AG04450 (cell line): ENCODE results near the gene KIF12. TPM values are rescaled to one million over a fixed set of nuclear protein-coding genes. Genes with fewer than 3 reads are reported as not detected.
A peak's percentile ranks its signal among the peaks of the same experiment; 100 is the strongest.

ENCODE experiments used
- CTCF ChIA-PET: fragments of 300-600, 350-600 bp; formaldehyde crosslinking; extraction: SDS; loops from one replicate; lab custom pipeline; 2022; ENCODE audit warnings: antibody characterized with exemption, inconsistent platforms; lab: Charles Lee
- POLR2A ChIA-PET: fragments of 350-600 bp; formaldehyde crosslinking; extraction: SDS; loops from one replicate; lab custom pipeline; 2021; ENCODE audit warnings: antibody characterized with exemption, inconsistent platforms; lab: Yijun Ruan, JAX
- DNase-seq: peaks from one replicate; pipeline ENCODE4 v3.0.0-alpha.2; 2011; ENCODE audit warnings: low read depth, low spot score
- H3K27ac ChIP-seq: one replicate; pipeline ENCODE4 v1.5.1; 2012; ENCODE audit warnings: low read depth, low read length, control low read depth
- H3K27me3 ChIP-seq: one replicate; pipeline ENCODE4 v1.6.0; 2012; ENCODE audit warnings: low read length; ENCODE audit not compliant: control insufficient read depth, insufficient read depth
- H3K4me3 ChIP-seq: 2 replicates; pipeline ENCODE4 v1.5.1; 2011; ENCODE audit warnings: mild to moderate bottlenecking, low read depth, low read length, control low read depth
- H3K9me3 ChIP-seq: 2 replicates; pipeline ENCODE4 v1.5.1; 2012; ENCODE audit warnings: low read length; ENCODE audit not compliant: control insufficient read depth, insufficient read depth
- CTCF ChIP-seq: IDR thresholded peaks from 2 replicates; pipeline ENCODE4 v1.5.1; 2011; ENCODE audit warnings: low read depth, low read length, control low read depth, inconsistent platforms
- polyA plus RNA-seq: library from polyadenylated mRNA; depleted of rRNA; stranded (reverse); fragments of >200 nt; gene quantifications from 2 replicates; pipeline ENCODE4 v1.2.3, GENCODE V29; 2011

Gene KIF12
- polyA plus RNA-seq, 1 experiment = not detected

GRCh38 chr9:114112778-114113584 is 13.9 kb upstream of the KIF12 start:
- Histone ChIP-seq H3K9me3 (no peaks in the 10 kb centered on the region; the same call in 1 of the 2 replicates), H3K4me3 (no peak overlapping the region), H3K27ac (no peak overlapping the region), H3K27me3 (peaks cover 31% of the 10 kb centered on the region)
- POLR2A ChIA-PET = no interaction called here
- CTCF ChIA-PET = interaction anchor here (1.1 to 10.0 kb wide), 2 partner anchors 30 to 175 kb away, joined by 4 to 348 read pairs; no protein-coding TSS in a partner anchor
- peak; percentile 29 for DNase-seq
- no peak for TF ChIP-seq CTCF

DNA sequence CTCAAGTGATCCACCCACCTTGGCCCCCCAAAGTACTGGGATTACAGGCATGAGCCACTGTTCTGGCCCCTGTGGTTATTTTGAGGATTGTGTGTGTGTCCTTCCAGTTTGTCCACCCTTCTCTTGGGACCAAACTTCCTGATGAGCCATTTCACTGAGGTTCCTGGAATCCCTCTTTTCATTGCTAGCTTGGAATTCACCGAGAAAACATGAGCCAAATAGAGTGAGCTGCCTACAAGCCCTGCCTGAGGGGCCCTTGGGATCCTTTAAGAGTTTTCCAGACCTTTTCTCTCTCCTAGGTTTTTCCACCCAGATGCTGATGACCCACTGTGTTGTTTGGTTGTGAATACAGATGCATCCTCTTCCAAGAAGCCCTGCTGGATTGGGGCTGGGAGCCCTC is 13.2 kb upstream of the KIF12 start:
- ChIA-PET POLR2A (no interaction called here), CTCF (interaction anchor here (1.1 to 10.0 kb wide), 2 partner anchors 29 to 176 kb away, joined by 4 to 348 read pairs; no protein-coding TSS in a partner anchor)
- DNase-seq = no peak
- TF ChIP-seq CTCF = no peak
- Histone ChIP-seq H3K4me3 (no peak overlapping the region), H3K27me3 (peaks cover 25% of the 10 kb centered on the region), H3K27ac (no peak overlapping the region), H3K9me3 (no peaks in the 10 kb centered on the region; the same call in 1 of the 2 replicates)

DNA sequence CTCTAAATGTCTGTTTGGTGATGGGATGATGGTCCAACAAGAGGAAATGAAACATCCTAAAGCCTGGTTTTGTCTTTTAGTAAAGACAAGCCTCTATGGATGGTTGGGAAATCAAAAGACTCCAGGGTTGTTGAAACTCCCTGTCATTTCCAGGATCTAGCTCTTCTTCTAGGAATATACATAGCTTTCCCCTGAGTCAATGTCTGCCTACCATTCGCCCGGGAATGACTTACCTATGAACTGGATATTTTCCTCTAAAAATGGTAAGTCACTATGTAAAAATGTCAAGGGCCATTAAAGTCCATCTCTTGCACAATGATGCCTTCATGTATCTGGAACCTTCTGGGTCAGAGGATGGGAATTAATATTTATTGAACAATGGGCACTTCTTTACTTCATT is 11.1 kb upstream of the KIF12 start:
- POLR2A ChIA-PET = no interaction called here
- Histone ChIP-seq H3K27ac (no peak overlapping the region), H3K9me3 (no peaks in the 10 kb centered on the region), H3K4me3 (no peak overlapping the region), H3K27me3 (peaks cover 15% of the 10 kb centered on the region)
- CTCF ChIA-PET = interaction anchor here (0.7 to 10.0 kb wide), 7 partner anchors 17 to 178 kb away, joined by 4 to 348 read pairs (median 32); partner anchors contain the start of gene COL27A1
- DNase-seq = peak; percentile 6
- no peak for TF ChIP-seq CTCF

DNA sequence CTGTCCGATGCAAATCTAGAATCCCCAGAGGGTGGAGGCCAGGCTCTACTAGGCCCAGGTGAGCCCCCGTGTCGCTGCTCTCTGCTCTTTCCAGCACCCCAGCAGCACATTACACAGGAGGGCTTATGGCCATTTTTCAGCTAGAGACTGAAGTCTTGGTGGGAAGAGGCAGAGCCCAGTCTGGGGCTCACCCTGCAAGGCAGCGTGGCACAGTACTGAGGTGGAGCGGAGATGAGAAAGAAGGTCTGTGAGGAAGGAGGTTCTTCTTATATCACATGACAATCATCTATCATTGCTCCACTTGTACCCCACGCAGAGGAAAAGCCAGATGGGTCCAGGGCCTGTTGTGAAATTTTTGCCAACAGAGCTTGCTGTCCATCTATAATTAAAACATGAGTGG is 10.0 kb upstream of the KIF12 start:
- CTCF ChIA-PET = interaction anchor here (0.9 to 10.0 kb wide), 13 partner anchors 10 to 191 kb away, joined by 3 to 348 read pairs (median 15); partner anchors contain the start of gene COL27A1
- Histone ChIP-seq H3K27ac (no peak overlapping the region), H3K4me3 (no peak overlapping the region), H3K9me3 (no peaks in the 10 kb centered on the region), H3K27me3 (peaks cover 20% of the 10 kb centered on the region)
- DNase-seq = no peak
- POLR2A ChIA-PET = no interaction called here
- no peak for TF ChIP-seq CTCF
